A673 (cell line): ENCODE data around the gene TTC28. TPM values are rescaled to one million over a fixed set of nuclear protein-coding genes. Genes with fewer than 3 reads are reported as not detected.

ENCODE experiments used
- BruUV-seq: library from RNA; stranded (reverse); fragments of 400-500 nt; replicated peaks from 2 replicates; lab custom pipeline; 2021; lab: Mats Ljungman, UMichigan
- CTCF ChIA-PET: fragments of 300-600 bp; sonication (Branson Sonifier 250); formaldehyde crosslinking; loops from one replicate; lab custom pipeline; 2022; ENCODE audit warnings: antibody characterized with exemption; lab: Charles Lee
- POLR2A ChIA-PET: fragments of 300-600 bp; sonication (Branson Sonifier 250); formaldehyde crosslinking; loops from one replicate; lab custom pipeline; 2022; ENCODE audit warnings: antibody characterized with exemption; ENCODE audit not compliant: low non-redundant PET; lab: Charles Lee
- DNase-seq: peaks from one replicate; pipeline ENCODE4 v3.0.0-alpha.2; 2015; ENCODE audit warnings: low spot score
- H3K27ac ChIP-seq: fragments of 200-600 bp; sonication (generic); 2 replicates; pipeline ENCODE4 v1.5.1; 2016; ENCODE audit warnings: mixed run types, low read depth, mild to moderate bottlenecking, mixed read lengths, antibody characterized with exemption, low read length; ENCODE audit not compliant: poor library complexity, severe bottlenecking
- H3K27me3 ChIP-seq: fragments of 200-600 bp; sonication (generic); replicated peaks from 2 replicates; pipeline ENCODE4 v1.6.1; 2017; ENCODE audit warnings: mixed run types, low read depth, mild to moderate bottlenecking, mixed read lengths, antibody characterized with exemption, low read length; ENCODE audit not compliant: insufficient read depth, poor library complexity
- H3K36me3 ChIP-seq: fragments of 200-600 bp; sonication (generic); 2 replicates; pipeline ENCODE4 v1.6.1; 2016; ENCODE audit warnings: mixed run types, mild to moderate bottlenecking, mixed read lengths, antibody characterized with exemption, low read length; ENCODE audit not compliant: insufficient read depth, poor library complexity, severe bottlenecking
- H3K4me1 ChIP-seq: fragments of 200-600 bp; sonication (generic); 2 replicates; pipeline ENCODE4 v1.6.1; 2017; ENCODE audit warnings: mixed run types, mild to moderate bottlenecking, mixed read lengths, antibody characterized with exemption, low read length; ENCODE audit not compliant: insufficient read depth, poor library complexity, severe bottlenecking
- H3K4me3 ChIP-seq: fragments of 200-600 bp; sonication (generic); 2 replicates; pipeline ENCODE4 v1.5.1; 2016; ENCODE audit warnings: low read depth, mixed run types, mild to moderate bottlenecking, mixed read lengths, low read length; ENCODE audit not compliant: poor library complexity, severe bottlenecking
- H3K9me3 ChIP-seq: fragments of 200-600 bp; sonication (generic); 2 replicates; pipeline ENCODE4 v1.6.1; 2016; ENCODE audit warnings: mixed run types, low read depth, mild to moderate bottlenecking, mixed read lengths, antibody characterized with exemption, low read length; ENCODE audit not compliant: poor library complexity, severe bottlenecking
- EZH2 ChIP-seq: fragments of 200-600 bp; sonication (generic); IDR thresholded peaks from 2 replicates; pipeline ENCODE4 v1.6.1; 2017; ENCODE audit warnings: borderline replicate concordance, low read depth, mild to moderate bottlenecking, mixed read lengths, antibody characterized with exemption, low read length; ENCODE audit not compliant: poor library complexity, severe bottlenecking
- intact Hi-C: fragments of 100-400 bp; cut with micrococcal nuclease; formaldehyde crosslinking; loops from one replicate; pipeline ENCODE4 v1.10.0; 2022; ENCODE audit not compliant: unreplicated experiment
- total RNA-seq: library from RNA; stranded (reverse); gene quantifications from 2 replicates; pipeline ENCODE4 v1.2.3, GENCODE V29; 2021
- TF ChIP-seq, protein P1 (sequence below): fragments of 300-800, 200-600 bp; sonication (generic); conservative IDR thresholded peaks from 2 replicates; pipeline ENCODE4 v1.5.1; 2017; ENCODE audit warnings: low read depth, mild to moderate bottlenecking, antibody characterized with exemption, low read length, moderate library complexity, mixed read lengths

TTC28 gene
- total RNA-seq, 1 experiment from 2014 or later = 48.7 TPM

DNA sequence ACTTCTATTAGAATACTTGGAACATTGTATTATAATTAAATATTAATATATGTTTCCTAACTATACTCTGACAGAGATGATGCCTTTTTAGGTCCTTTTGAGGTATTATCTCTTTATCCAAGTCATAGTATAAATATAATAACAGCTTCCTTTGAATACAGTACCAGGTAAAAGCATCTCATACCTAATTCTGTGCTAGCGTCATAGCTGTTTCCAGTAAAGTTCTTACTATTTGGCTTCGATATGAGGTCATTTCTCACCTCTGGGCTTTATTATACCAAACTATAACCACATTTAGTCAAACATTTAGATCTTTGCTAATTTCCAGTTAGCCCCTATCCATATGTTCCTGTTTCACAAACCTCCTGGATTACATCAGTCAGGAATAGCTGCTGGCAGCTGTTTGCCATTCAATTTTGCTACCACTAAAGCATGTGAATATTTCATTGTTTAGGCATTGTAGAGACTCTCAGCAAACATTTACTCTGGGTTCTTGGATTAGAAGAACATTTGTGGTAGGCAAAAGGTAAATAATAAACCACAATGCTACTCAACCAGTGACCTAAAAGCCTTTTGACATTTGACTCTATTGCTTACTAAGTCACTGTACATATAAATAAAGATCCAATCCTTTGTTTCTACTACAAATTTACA is 255.1 kb downstream of the TTC28 start:
- intact Hi-C loops = no loop called here
- TF ChIP-seq EZH2 = no peak
- TF ChIP-seq, protein P1, sequence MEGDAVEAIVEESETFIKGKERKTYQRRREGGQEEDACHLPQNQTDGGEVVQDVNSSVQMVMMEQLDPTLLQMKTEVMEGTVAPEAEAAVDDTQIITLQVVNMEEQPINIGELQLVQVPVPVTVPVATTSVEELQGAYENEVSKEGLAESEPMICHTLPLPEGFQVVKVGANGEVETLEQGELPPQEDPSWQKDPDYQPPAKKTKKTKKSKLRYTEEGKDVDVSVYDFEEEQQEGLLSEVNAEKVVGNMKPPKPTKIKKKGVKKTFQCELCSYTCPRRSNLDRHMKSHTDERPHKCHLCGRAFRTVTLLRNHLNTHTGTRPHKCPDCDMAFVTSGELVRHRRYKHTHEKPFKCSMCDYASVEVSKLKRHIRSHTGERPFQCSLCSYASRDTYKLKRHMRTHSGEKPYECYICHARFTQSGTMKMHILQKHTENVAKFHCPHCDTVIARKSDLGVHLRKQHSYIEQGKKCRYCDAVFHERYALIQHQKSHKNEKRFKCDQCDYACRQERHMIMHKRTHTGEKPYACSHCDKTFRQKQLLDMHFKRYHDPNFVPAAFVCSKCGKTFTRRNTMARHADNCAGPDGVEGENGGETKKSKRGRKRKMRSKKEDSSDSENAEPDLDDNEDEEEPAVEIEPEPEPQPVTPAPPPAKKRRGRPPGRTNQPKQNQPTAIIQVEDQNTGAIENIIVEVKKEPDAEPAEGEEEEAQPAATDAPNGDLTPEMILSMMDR = no peak
- H3K4me1 ChIP-seq = no peaks in the 10 kb centered on the region
- H3K9me3 ChIP-seq = no peaks in the 10 kb centered on the region
- POLR2A ChIA-PET = no interaction called here
- no peak overlapping the region for H3K27ac ChIP-seq
- no peaks in the 10 kb centered on the region for H3K27me3 ChIP-seq
- no peak for DNase-seq
- H3K36me3 ChIP-seq = no peaks in the 10 kb centered on the region
- no TSS peak for BruUV-seq
- CTCF ChIA-PET = no interaction called here
- H3K4me3 ChIP-seq = no peak overlapping the region

DNA sequence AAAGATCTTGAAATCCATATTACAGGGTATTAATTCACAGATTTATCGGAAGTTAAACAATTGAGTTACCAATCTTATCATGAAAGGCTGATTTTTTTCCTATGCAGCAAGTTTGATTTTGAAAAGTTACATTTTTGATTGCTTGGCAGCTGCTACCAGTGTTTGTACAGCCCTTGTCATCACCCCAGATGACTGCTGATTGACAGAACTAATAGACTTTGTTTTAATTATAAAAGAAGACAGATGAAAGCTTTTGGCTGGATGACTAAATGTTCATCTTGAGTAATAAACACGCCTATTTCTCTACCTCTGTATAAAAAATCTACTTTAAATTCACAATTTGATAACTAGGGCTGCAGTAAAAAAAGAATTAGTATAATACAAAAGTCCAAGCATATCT is 259.7 kb downstream of the TTC28 start:
- Histone ChIP-seq H3K4me3 (no peak overlapping the region), H3K27ac (no peak overlapping the region), H3K27me3 (no peaks in the 10 kb centered on the region), H3K36me3 (no peaks in the 10 kb centered on the region), H3K4me1 (peaks cover 5% of the 10 kb centered on the region), H3K9me3 (no peaks in the 10 kb centered on the region)
- intact Hi-C loops = no loop called here
- CTCF ChIA-PET = no interaction called here
- BruUV-seq = no TSS peak
- no peak for TF ChIP-seq EZH2
- no peak for DNase-seq
- POLR2A ChIA-PET = no interaction called here

GRCh38 chr22:28418008-28418407 is 261.6 kb downstream of the TTC28 start:
- no peak for DNase-seq
- Histone ChIP-seq H3K27ac (no peak overlapping the region), H3K4me1 (peaks cover 5% of the 10 kb centered on the region), H3K4me3 (no peak overlapping the region), H3K9me3 (no peaks in the 10 kb centered on the region), H3K27me3 (no peaks in the 10 kb centered on the region), H3K36me3 (no peaks in the 10 kb centered on the region)
- no peak for TF ChIP-seq EZH2
- TF ChIP-seq, protein P1 = no peak
- ChIA-PET CTCF (no interaction called here), POLR2A (no interaction called here)
- intact Hi-C loops = no loop called here
- BruUV-seq = no TSS peak

DNA sequence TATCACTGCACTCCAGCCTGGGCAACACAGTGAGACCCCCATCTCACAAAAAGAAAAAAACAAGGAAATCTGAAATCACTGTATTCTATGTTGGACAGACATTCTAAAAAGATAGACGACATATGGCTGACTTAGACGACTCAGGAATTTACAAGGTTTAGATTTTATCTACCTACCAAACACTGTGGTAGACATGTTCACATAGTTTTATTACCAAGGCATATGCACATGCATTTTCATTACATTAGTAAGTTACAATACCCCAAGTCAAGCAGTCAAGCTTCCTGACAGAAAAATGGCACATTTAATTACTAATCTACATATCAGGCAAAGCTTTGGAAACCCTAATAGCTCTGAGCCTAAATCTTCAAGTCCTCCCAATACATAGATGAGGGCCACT is 262.2 kb downstream of the TTC28 start:
- Histone ChIP-seq H3K4me3 (no peak overlapping the region), H3K4me1 (peaks cover 5% of the 10 kb centered on the region), H3K27me3 (no peaks in the 10 kb centered on the region), H3K36me3 (no peaks in the 10 kb centered on the region), H3K9me3 (no peaks in the 10 kb centered on the region), H3K27ac (no peak overlapping the region)
- BruUV-seq = no TSS peak
- intact Hi-C loops = no loop called here
- no peak for DNase-seq
- no peak for TF ChIP-seq EZH2
- TF ChIP-seq, protein P1 = no peak
- POLR2A ChIA-PET = no interaction called here
- CTCF ChIA-PET = no interaction called here
